Caco-2 (cell line): ENCODE results near the gene SRPK2. TPM values are rescaled to one million over a fixed set of nuclear protein-coding genes. Genes with fewer than 3 reads are reported as not detected.

Experiments
- BruUV-seq: library from RNA; stranded (reverse); fragments of 400-500 nt; replicated peaks from 2 replicates; lab custom pipeline; 2021; lab: Mats Ljungman, UMichigan
- CTCF ChIA-PET: fragments of 300-600 bp; sonication (Branson Sonifier 250); formaldehyde crosslinking; loops from one replicate; lab custom pipeline; 2022; ENCODE audit warnings: antibody characterized with exemption; lab: Charles Lee
- POLR2A ChIA-PET: fragments of 300-600 bp; sonication (Branson Sonifier 250); formaldehyde crosslinking; loops from one replicate; lab custom pipeline; 2022; ENCODE audit warnings: antibody characterized with exemption; lab: Charles Lee
- DNase-seq, 2 experiments: peaks; one replicate each; pipeline versions ENCODE4 v3.0.0 to v3.0.0-alpha.2; 2020 to 2022
- H3K27me3 ChIP-seq: replicated peaks from 2 replicates; pipeline ENCODE4 v1.6.0; 2011; ENCODE audit warnings: low read length; ENCODE audit not compliant: control insufficient read depth, insufficient read depth
- H3K36me3 ChIP-seq: 2 replicates; pipeline ENCODE4 v1.5.1; 2011; ENCODE audit warnings: low read length; ENCODE audit not compliant: control insufficient read depth, insufficient read depth
- H3K4me1 ChIP-seq: fragments of 250-450 bp; sonication (Bioruptor Pico); 2 replicates; pipeline ENCODE4 v1.5.1; 2020; ENCODE audit warnings: mild to moderate bottlenecking
- H3K4me3 ChIP-seq: 2 replicates; pipeline ENCODE4 v1.5.1; 2011; ENCODE audit warnings: low read depth, mild to moderate bottlenecking, control low read depth, low read length
- H3K9me3 ChIP-seq: fragments of 250-450 bp; sonication (Bioruptor Pico); 2 replicates; pipeline ENCODE4 v1.5.1; 2020; ENCODE audit warnings: mild to moderate bottlenecking, moderate library complexity
- H3K27ac Mint-ChIP-seq: one replicate; pipeline ENCODE4 v1.8.0; 2022; ENCODE audit warnings: mixed read lengths; ENCODE audit not compliant: unreplicated experiment
- H3K27me3 Mint-ChIP-seq: one replicate; pipeline ENCODE4 v1.8.0; 2022; ENCODE audit warnings: mixed read lengths; ENCODE audit not compliant: insufficient read depth, unreplicated experiment
- H3K36me3 Mint-ChIP-seq: one replicate; pipeline ENCODE4 v1.8.0; 2022; ENCODE audit warnings: mild to moderate bottlenecking, mixed read lengths; ENCODE audit not compliant: insufficient read depth, unreplicated experiment
- H3K4me1 Mint-ChIP-seq: one replicate; pipeline ENCODE4 v1.8.0; 2022; ENCODE audit warnings: low read depth, mixed read lengths; ENCODE audit not compliant: unreplicated experiment
- H3K4me3 Mint-ChIP-seq: one replicate; pipeline ENCODE4 v1.8.0; 2022; ENCODE audit warnings: mild to moderate bottlenecking, moderate library complexity, mixed read lengths; ENCODE audit not compliant: unreplicated experiment
- H3K9me3 Mint-ChIP-seq: one replicate; pipeline ENCODE4 v1.8.0; 2022; ENCODE audit warnings: mixed read lengths; ENCODE audit not compliant: unreplicated experiment
- CTCF ChIP-seq, 2 experiments: fragments of 200-600 bp in 1 of 2; IDR thresholded peaks; 1 replicate in 1 of 2; 2 replicates in 1 of 2; pipeline versions ENCODE4 v1.5.1 to v1.8.0; 2011 to 2022; ENCODE audit warnings: antibody characterized with exemption in 1 of 2, control low read depth in 1 of 2, inconsistent platforms in 1 of 2, low read depth in 1 of 2, low read length in 1 of 2, mild to moderate bottlenecking in 1 of 2, moderate library complexity in 1 of 2; ENCODE audit not compliant: insufficient read depth in 1 of 2, severe bottlenecking in 1 of 2, unreplicated experiment in 1 of 2
- intact Hi-C: fragments of 100-400 bp; cut with micrococcal nuclease; formaldehyde crosslinking; loops from one replicate; pipeline ENCODE4 v1.10.0; 2022; ENCODE audit not compliant: unreplicated experiment
- total RNA-seq: library from RNA; stranded (reverse); gene quantifications from 2 replicates; pipeline ENCODE4 v1.2.3, GENCODE V29; 2022

The SRPK2 gene
- total RNA-seq, 1 experiment from 2014 or later = 39.9 TPM

DNA sequence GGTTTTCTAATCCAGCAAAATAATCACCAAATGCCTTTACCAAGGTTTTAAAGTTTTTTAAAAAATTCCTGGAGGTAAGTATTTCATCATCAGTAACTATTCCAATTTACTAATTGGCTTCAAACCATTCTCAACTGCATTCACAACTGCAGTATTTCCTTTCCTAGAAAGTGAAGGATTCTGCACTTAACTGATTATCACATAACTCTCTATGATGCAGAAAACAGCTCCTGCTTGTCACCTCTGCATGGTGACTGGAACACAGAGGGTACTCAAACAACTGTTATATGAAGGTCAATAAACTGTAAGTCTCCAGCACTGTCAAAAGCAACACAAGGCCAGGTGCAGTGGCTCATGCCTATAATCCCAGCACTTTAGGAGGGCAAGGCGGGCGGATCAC lies 42.6 kb downstream of the SRPK2 start:
- CTCF ChIA-PET = no interaction called here
- H3K4me3 Mint-ChIP-seq = no peak overlapping the region
- H3K27ac Mint-ChIP-seq = no peak overlapping the region
- no peaks in the 10 kb centered on the region for H3K27me3 Mint-ChIP-seq
- Histone ChIP-seq H3K36me3 (no peaks in the 10 kb centered on the region), H3K4me3 (no peak overlapping the region), H3K27me3 (no peaks in the 10 kb centered on the region), H3K4me1 (no peaks in the 10 kb centered on the region), H3K9me3 (no peaks in the 10 kb centered on the region)
- no peaks in the 10 kb centered on the region for H3K9me3 Mint-ChIP-seq
- POLR2A ChIA-PET = interaction anchor here (0.6 kb wide), 1 partner anchor 26 kb away, joined by 6 read pairs; no protein-coding TSS in a partner anchor
- H3K36me3 Mint-ChIP-seq = peaks cover 5% of the 10 kb centered on the region
- intact Hi-C loops = no loop called here
- BruUV-seq = no TSS peak
- peaks cover 7% of the 10 kb centered on the region for H3K4me1 Mint-ChIP-seq
- no peak for TF ChIP-seq CTCF (IDR thresholded peaks at IDR 0.05; ENCODE audit: insufficient read depth in 1 of 2, low read depth in 1 of 2, low read length in 1 of 2, severe bottlenecking in 1 of 2, unreplicated experiment in 1 of 2)
- no peak for DNase-seq

- no peaks in the 10 kb centered on the region for H3K36me3 ChIP-seq
- no peak overlapping the region for H3K4me3 ChIP-seq
- H3K4me1 ChIP-seq = no peaks in the 10 kb centered on the region
- Mint-ChIP-seq H3K36me3 (peaks cover 5% of the 10 kb centered on the region), H3K27me3 (no peaks in the 10 kb centered on the region), H3K27ac (no peak overlapping the region), H3K4me1 (peaks cover 7% of the 10 kb centered on the region), H3K4me3 (no peak overlapping the region), H3K9me3 (no peaks in the 10 kb centered on the region)
- DNase-seq = no peak
- H3K27me3 ChIP-seq = no peaks in the 10 kb centered on the region
- no peak for TF ChIP-seq CTCF (IDR thresholded peaks at IDR 0.05; ENCODE audit: insufficient read depth in 1 of 2, low read depth in 1 of 2, low read length in 1 of 2, severe bottlenecking in 1 of 2, unreplicated experiment in 1 of 2)
- no peaks in the 10 kb centered on the region for H3K9me3 ChIP-seq
- intact Hi-C loops = no loop called here
- no TSS peak for BruUV-seq
- CTCF ChIA-PET = no interaction called here
- POLR2A ChIA-PET = interaction anchor here (0.6 kb wide), 1 partner anchor 26 kb away, joined by 6 read pairs; no protein-coding TSS in a partner anchor
Observed at GRCh38 chr7:105345725-105346124, 43.0 kb downstream of the SRPK2 start.

DNA sequence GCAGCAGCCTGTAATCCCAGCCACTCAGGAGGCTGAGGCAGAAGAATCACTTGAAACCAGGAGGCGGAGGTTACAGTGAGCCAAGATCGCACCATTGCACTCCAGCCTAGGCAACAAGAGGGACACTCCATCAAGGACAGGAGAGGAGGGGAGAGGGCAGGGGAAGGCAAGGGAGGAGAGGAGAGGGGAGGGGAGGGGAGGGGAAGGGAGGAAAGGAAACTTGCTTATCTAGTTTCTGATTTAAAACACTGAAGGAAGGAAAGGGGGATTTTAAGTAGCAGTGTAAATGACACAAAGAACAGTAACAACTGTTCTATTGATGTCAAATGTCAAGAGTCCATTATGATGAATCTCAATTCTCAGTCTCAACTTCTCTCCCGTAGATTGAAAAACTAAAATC lies 43.7 kb downstream of the SRPK2 start:
- no peaks in the 10 kb centered on the region for H3K9me3 ChIP-seq
- Mint-ChIP-seq H3K4me3 (no peak overlapping the region), H3K9me3 (no peaks in the 10 kb centered on the region), H3K27me3 (no peaks in the 10 kb centered on the region), H3K27ac (no peak overlapping the region), H3K36me3 (peaks cover 5% of the 10 kb centered on the region), H3K4me1 (peaks cover 7% of the 10 kb centered on the region)
- no TSS peak for BruUV-seq
- TF ChIP-seq CTCF (IDR thresholded peaks at IDR 0.05; ENCODE audit: insufficient read depth in 1 of 2, low read depth in 1 of 2, low read length in 1 of 2, severe bottlenecking in 1 of 2, unreplicated experiment in 1 of 2) = no peak
- DNase-seq = no peak
- no peak overlapping the region for H3K4me3 ChIP-seq
- no peaks in the 10 kb centered on the region for H3K4me1 ChIP-seq
- H3K27me3 ChIP-seq = no peaks in the 10 kb centered on the region
- intact Hi-C loops = no loop called here
- ChIA-PET POLR2A (no interaction called here), CTCF (no interaction called here)
- H3K36me3 ChIP-seq = no peaks in the 10 kb centered on the region
